HG03159 (cell line): ENCODE data around the gene ALX4.

Source experiments
- ATAC-seq: cut with Tn5 transposase; IDR thresholded peaks from one replicate; pipeline ENCODE4 v1.9.1; 2021; ENCODE audit warnings: mild to moderate bottlenecking, moderate library complexity; ENCODE audit not compliant: unreplicated experiment

Gene ALX4

GRCh38 chr11:44335919-44336318, 26.0 kb upstream of the ALX4 start:
- no peak for ATAC-seq

GRCh38 chr11:44335052-44335760, 25.3 kb upstream of the ALX4 start:
- no peak for ATAC-seq

GRCh38 chr11:44334356-44335004, 24.5 kb upstream of the ALX4 start:
- no peak for ATAC-seq

GRCh38 chr11:44333271-44334218, 23.6 kb upstream of the ALX4 start:
- no peak for ATAC-seq

- no peak for ATAC-seq
Observed at GRCh38 chr11:44332665-44333064, 22.7 kb upstream of the ALX4 start.

GRCh38 chr11:44329472-44330230, 19.7 kb upstream of the ALX4 start:
- ATAC-seq, result no peak

- no peak for ATAC-seq
Observed at GRCh38 chr11:44328138-44328660, 18.3 kb upstream of the ALX4 start.

- ATAC-seq, result no peak
Observed at GRCh38 chr11:44327730-44328129, 17.8 kb upstream of the ALX4 start.

- ATAC-seq, result no peak
Observed at GRCh38 chr11:44326615-44327475, 16.9 kb upstream of the ALX4 start.

GRCh38 chr11:44325698-44326097, 15.8 kb upstream of the ALX4 start:
- ATAC-seq, result no peak

- no peak for ATAC-seq
Observed at GRCh38 chr11:44324749-44325525, 15.0 kb upstream of the ALX4 start.

GRCh38 chr11:44324222-44324621, 14.3 kb upstream of the ALX4 start:
- ATAC-seq, result no peak

- ATAC-seq, result no peak
Observed at GRCh38 chr11:44322243-44322642, 12.3 kb upstream of the ALX4 start.

- no peak for ATAC-seq
Observed at GRCh38 chr11:44321059-44321458, 11.1 kb upstream of the ALX4 start.

- ATAC-seq, result no peak
Observed at GRCh38 chr11:44320289-44320973, 10.5 kb upstream of the ALX4 start.

- no peak for ATAC-seq
Observed at GRCh38 chr11:44319552-44320288, 9.8 kb upstream of the ALX4 start.

- ATAC-seq, result no peak
Observed at GRCh38 chr11:44319170-44319551, 9.2 kb upstream of the ALX4 start.

GRCh38 chr11:44318369-44318768, 8.4 kb upstream of the ALX4 start:
- no peak for ATAC-seq
